Measurements from ENCODE around the gene SSC4D. TPM values are rescaled to one million over a fixed set of nuclear protein-coding genes. Genes with fewer than 3 reads are reported as not detected.

Gene SSC4D
- polyA plus RNA-seq, 3 donors: 0.48 to 0.56 (median 0.56) TPM

DNA sequence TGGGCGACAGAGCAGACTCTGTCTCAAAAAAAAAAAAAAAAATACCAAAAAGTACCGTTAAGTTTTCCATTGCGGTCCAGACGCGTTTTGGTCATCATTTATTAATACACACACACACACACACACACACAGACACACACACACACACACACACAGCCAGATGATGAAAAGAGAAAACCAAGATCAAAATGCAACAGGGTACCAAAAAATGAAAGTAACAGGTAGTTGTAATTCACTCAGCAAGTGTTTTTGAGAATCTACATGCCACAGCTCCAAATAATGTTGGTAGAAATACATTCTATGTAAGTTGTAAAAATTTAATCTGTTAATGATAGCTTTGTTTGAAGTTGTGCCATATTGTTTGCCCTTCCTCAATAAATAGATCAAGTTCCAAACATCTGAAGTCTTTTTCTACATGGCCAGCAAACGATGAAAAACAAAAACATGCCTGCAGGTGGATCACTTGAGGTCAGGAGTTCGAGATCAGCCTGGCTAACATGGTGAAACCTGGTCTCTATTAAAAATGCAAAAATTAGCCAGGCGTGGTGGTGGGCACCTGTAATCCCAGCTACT is 60.1 kb downstream of the SSC4D start:
- TF ChIP-seq CTCF (IDR thresholded peaks at IDR 0.05): no peak
- Histone ChIP-seq H2AFZ (ENCODE audit: insufficient read depth, low read depth, low read length, poor library complexity, severe bottlenecking) (no peak overlapping the region), H3K27ac (ENCODE audit: low read depth in 1 of 2, low read length in 2 of 2) (peak overlapping the region in 1 of 2 donors; percentile 12), H3K4me2 (replicated peaks; ENCODE audit: extremely low read depth, low read length, poor library complexity, severe bottlenecking) (no peak overlapping the region), H3K9me3 (replicated peaks in 1 of 2; ENCODE audit: control insufficient read depth in 1 of 2, insufficient read depth in 1 of 2, low read length in 2 of 2) (no peaks in the 10 kb centered on the region), H3K79me2 (ENCODE audit: insufficient read depth, low read length) (peaks cover 100% of the 10 kb centered on the region), H4K20me1 (ENCODE audit: insufficient read depth, low read length) (peaks cover 100% of the 10 kb centered on the region), H3K4me1 (ENCODE audit: control insufficient read depth in 1 of 2, insufficient read depth in 2 of 2, low read length in 2 of 2) (peaks cover 5 to 11% of the 10 kb centered on the region in 2 donors), H3K36me3 (replicated peaks in 1 of 2; ENCODE audit: control insufficient read depth in 1 of 2, insufficient read depth in 2 of 2, low read length in 2 of 2) (peaks cover 42 to 66% of the 10 kb centered on the region in 2 donors), H3K27me3 (ENCODE audit: control insufficient read depth in 2 of 2, insufficient read depth in 2 of 2, low read length in 2 of 2) (no peaks in the 10 kb centered on the region), H3K9ac (ENCODE audit: insufficient read depth, low read length, poor library complexity, severe bottlenecking) (no peak overlapping the region), H3K4me3 (replicated peaks in 1 of 3; ENCODE audit: low read depth in 2 of 3, low read length in 3 of 3) (no peak overlapping the region)
- DNase-seq: no peak
- H3K27ac Mint-ChIP-seq: peak overlapping the region in 6 of 7 donors; percentile 7 to 73 (median 60)
- no peaks in the 10 kb centered on the region for H3K9me3 Mint-ChIP-seq
- WGBS (ENCODE audit: insufficient coverage): no CpG with 5 or more reads among the region's 8 CpGs
- H3K36me3 Mint-ChIP-seq: peaks cover 42 to 77% of the 10 kb centered on the region in 2 donors
- H3K27me3 Mint-ChIP-seq (ENCODE audit: low read depth in 3 of 3): peaks cover 0 to 5% (median 0%) of the 10 kb centered on the region in 3 donors
- H3K4me3 Mint-ChIP-seq: no peak overlapping the region
- peaks cover 27% of the 10 kb centered on the region for H3K4me1 Mint-ChIP-seq
- intact Hi-C loops (cut with micrococcal nuclease): no loop called here

DNA sequence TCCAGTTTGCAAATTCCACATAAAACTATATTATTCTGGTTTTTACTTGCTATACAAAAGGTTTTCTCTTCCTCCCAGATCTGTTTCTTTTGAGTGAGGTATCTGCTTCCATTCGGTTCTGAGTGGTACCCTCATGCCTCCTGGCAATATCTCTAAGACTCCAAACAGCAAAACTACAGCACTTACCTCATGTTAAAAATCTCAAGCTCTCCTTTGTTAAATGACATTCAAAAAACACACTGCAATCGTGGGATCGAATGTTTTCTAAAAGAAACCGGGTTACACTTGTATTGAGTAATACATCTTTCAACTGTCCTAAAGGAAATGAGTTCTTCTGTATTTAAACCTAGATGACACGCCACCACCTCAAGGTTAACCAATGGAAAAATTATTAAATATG is 61.8 kb downstream of the SSC4D start:
- H3K4me1 ChIP-seq (ENCODE audit: control insufficient read depth in 1 of 2, insufficient read depth in 2 of 2, low read length in 2 of 2): peaks cover 5% of the 10 kb centered on the region in 2 donors
- peak overlapping the region in 5 of 7 donors; percentile 0 to 55 (median 16) for H3K27ac Mint-ChIP-seq
- H3K36me3 Mint-ChIP-seq: peaks cover 56 to 85% of the 10 kb centered on the region in 2 donors
- WGBS (ENCODE audit: insufficient coverage): no CpG with 5 or more reads among the region's 5 CpGs
- peaks cover 0 to 5% (median 0%) of the 10 kb centered on the region in 3 donors for H3K27me3 Mint-ChIP-seq (ENCODE audit: low read depth in 3 of 3)
- no peak for TF ChIP-seq CTCF (IDR thresholded peaks at IDR 0.05)
- peaks cover 100% of the 10 kb centered on the region for H3K79me2 ChIP-seq (ENCODE audit: insufficient read depth, low read length)
- intact Hi-C loops (cut with micrococcal nuclease): no loop called here
- H3K4me3 Mint-ChIP-seq: no peak overlapping the region
- no peak overlapping the region for H3K27ac ChIP-seq (ENCODE audit: low read depth in 1 of 2, low read length in 2 of 2)
- H3K27me3 ChIP-seq (ENCODE audit: control insufficient read depth in 2 of 2, insufficient read depth in 2 of 2, low read length in 2 of 2): no peaks in the 10 kb centered on the region
- no peak overlapping the region for H3K9ac ChIP-seq (ENCODE audit: insufficient read depth, low read length, poor library complexity, severe bottlenecking)
- DNase-seq: no peak
- H3K9me3 Mint-ChIP-seq: no peaks in the 10 kb centered on the region
- no peaks in the 10 kb centered on the region for H3K9me3 ChIP-seq (replicated peaks in 1 of 2; ENCODE audit: control insufficient read depth in 1 of 2, insufficient read depth in 1 of 2, low read length in 2 of 2)
- no peak overlapping the region for H2AFZ ChIP-seq (ENCODE audit: insufficient read depth, low read depth, low read length, poor library complexity, severe bottlenecking)
- peaks cover 100% of the 10 kb centered on the region for H4K20me1 ChIP-seq (ENCODE audit: insufficient read depth, low read length)
- H3K4me3 ChIP-seq (replicated peaks in 1 of 3; ENCODE audit: low read depth in 2 of 3, low read length in 3 of 3): no peak overlapping the region
- peaks cover 26% of the 10 kb centered on the region for H3K4me1 Mint-ChIP-seq
- peaks cover 57 to 82% of the 10 kb centered on the region in 2 donors for H3K36me3 ChIP-seq (replicated peaks in 1 of 2; ENCODE audit: control insufficient read depth in 1 of 2, insufficient read depth in 2 of 2, low read length in 2 of 2)
- H3K4me2 ChIP-seq (replicated peaks; ENCODE audit: extremely low read depth, low read length, poor library complexity, severe bottlenecking): no peak overlapping the region

All from CD14-positive monocyte (primary cell).